HG02973 (cell line): ENCODE results near the gene COX17.
A peak's percentile ranks its signal among the peaks of the same experiment; 100 is the strongest.

Experiments
- ATAC-seq: cut with Tn5 transposase; IDR thresholded peaks from one replicate; pipeline ENCODE4 v1.9.1; 2021; ENCODE audit warnings: moderate library complexity; ENCODE audit not compliant: unreplicated experiment

COX17 gene

GRCh38 chr3:119647171-119647570 is 30.0 kb downstream of the COX17 start:
- no peak for ATAC-seq

DNA sequence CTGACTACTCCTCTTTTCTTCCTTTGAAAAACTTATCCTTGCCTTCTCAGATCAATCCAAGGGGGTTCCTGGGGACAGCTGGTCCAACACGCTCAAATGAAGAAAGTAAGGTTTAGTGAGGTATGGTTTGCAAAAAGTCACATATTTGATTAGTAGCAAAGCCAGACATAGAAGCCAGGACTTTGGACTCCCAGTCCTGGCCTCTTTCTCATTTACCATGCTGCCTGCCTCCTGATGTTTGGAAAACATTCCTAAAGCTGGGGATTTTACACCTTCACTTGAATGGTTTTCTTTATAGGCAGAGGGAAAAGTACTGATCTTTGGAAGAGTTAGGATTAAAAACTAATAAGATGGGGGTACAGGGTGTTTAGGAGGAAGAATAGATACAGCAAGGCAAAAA is 31.4 kb downstream of the COX17 start:
- no peak for ATAC-seq

DNA sequence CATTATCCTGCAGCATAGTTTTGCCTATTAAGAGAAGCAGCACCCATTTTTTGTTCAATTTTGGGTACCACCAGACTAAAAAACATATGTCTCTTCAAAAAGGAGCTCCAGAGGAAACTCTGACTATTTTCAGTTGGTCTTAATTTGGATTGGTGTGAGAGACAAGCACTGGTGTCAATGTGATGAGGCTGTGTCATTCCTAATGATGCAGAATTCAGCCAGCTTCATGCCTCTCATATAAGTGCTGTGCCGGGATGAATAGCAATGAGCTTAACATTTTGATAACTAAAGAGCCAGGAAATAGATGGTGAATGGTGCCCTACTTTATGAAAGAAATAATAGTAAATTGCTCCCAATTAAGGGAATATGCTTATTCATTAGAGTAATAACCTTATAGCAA is 32.7 kb downstream of the COX17 start:
- no peak for ATAC-seq

DNA sequence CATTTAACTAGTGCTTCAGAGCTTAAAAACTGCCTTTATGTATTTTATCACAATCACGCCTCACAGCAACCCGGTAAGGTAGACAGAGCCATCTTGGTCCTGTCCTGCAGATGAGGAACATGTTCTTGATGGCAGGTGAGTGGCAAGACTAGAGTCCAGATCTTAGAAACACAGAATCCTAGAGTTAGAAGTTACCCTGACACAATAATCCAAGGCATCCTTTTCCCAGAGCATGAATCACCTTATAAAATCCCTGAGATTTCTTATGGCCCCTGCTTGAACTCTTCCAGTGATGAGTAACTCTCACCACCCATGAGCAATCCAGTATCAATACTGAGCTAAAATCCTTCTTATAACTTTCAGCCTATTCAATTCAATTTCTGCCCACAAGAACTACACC is 33.7 kb downstream of the COX17 start:
- no peak for ATAC-seq

DNA sequence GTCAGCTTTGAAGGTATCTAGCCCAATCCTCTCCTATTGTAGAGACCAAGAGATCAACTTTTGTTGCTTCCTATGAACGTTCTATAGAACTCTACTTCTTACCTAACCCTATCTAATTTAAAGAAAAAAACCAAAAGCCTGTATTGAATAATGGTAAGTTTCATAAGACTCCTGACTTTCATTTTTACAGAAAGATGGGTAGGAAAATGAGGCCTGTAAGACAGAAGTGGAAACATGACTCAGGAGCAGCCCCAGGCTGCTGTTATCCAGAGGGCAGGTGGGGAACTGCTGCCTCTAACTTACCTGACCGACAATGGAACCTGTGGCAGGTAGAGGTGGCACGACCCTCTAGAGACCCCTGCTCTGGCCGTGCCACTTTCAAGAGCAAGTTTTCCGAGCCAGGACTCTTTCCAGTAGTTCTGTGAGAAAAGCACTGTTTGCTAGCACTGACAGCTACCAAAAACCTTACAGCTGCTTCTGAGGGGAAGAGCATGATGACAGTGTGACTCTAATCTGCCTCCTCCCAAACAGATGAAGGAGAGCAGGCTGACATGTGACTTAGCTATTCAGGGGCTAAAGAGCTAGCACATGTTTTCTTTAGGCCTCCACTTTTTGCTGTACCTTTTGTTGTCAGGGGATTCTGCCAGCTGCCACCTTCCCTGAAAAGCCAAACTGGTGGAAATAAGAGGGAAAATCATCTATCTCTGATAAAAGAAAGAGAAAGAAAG is 34.3 kb downstream of the COX17 start:
- ATAC-seq, result no peak

GRCh38 chr3:119641416-119641815 is 35.8 kb downstream of the COX17 start:
- ATAC-seq, result no peak

DNA sequence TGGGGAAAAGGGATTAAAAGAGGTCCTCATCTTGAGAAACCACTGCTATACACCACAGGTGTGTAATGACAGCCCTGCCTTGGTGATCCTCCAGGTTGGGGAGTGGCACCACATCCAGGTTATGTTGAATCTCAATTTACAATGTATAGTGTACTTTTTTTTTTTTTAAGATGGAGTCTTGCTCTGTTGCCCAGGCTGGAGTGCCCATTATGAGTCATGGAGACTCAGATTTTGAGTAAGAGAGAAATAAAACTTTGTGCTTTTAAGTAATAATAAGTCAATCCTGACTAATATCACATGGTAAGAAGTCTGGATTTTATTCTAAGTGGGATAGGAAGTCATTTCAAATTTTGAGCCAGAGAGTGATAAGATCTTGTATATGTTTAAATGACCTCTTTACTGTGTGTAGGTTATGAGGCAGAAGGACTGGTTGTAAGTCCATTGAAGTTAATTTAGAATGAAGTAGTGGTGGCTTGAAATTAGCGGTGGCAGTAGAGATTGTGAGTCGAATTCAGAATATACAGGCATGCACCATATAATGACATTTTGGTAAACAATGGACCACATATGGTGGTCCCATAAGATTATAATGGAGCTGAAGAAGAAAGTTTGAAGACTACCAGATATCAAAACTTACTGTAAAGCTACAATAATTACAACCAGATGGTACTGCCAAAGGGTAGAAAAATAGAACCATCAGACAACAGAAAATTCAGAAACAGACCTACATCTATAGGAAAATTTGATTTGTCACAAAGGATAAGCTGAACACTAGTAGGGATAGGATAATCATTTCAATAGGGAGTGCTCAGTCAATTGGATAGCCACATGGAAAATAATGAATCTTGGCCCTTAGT is 37.5 kb downstream of the COX17 start:
- ATAC-seq, result no peak

- ATAC-seq, result peak; percentile 25
Measured at GRCh38 chr3:119637679-119638477, 39.3 kb downstream of the COX17 start.

- no peak for ATAC-seq
Measured at GRCh38 chr3:119636891-119637611, 40.2 kb downstream of the COX17 start.

DNA sequence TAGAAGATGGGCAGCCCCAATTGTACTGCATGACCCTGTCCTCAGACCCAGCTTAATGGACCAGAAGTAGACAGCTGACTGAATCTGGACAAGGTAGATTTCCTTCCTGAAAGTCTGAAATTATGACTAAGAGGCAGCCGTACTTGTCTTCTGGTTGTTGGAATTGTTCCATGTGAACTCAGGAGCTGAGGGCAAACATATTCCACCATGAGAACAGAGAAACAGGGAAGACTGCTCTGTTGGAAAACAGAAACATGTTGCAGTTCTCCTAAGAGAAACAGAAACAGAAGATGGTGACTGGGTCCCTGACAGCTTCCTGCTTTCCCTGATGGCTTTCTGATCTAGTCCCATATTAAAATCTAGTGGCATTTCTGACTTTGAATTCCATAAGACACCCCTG is 41.0 kb downstream of the COX17 start:
- no peak for ATAC-seq

GRCh38 chr3:119635719-119636118 is 41.5 kb downstream of the COX17 start:
- ATAC-seq, result no peak

GRCh38 chr3:119632829-119633228 is 44.4 kb downstream of the COX17 start:
- ATAC-seq, result no peak

DNA sequence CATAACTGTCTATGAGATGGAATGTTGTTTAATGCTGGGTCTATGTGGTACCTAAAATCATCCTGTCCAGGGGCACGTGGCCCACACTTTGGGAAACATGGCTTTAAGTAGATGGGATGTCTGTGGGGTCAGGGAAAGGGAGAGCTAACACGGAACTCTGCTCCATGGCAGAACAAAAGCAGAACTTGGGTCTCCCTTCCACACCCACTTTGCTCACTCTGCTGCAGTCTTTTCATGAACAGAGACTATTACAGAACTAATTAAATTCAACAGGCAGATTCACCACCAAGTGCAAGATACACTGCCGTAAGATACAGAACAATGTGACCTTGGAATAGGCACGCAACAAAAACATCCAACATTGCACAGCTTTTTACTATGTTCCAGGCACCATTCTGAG is 45.0 kb downstream of the COX17 start:
- no peak for ATAC-seq

GRCh38 chr3:119631516-119631915 is 45.7 kb downstream of the COX17 start:
- ATAC-seq, result no peak

GRCh38 chr3:119630880-119631329 is 46.3 kb downstream of the COX17 start:
- ATAC-seq, result no peak

- ATAC-seq, result no peak
Measured at GRCh38 chr3:119630128-119630879, 46.9 kb downstream of the COX17 start.

GRCh38 chr3:119628816-119629445 is 48.3 kb downstream of the COX17 start:
- peak; percentile 36 for ATAC-seq

- peak; percentile 50 for ATAC-seq
Measured at GRCh38 chr3:119628390-119628789, 48.8 kb downstream of the COX17 start.

- ATAC-seq, result no peak
Measured at GRCh38 chr3:119627461-119627860, 49.7 kb downstream of the COX17 start.

DNA sequence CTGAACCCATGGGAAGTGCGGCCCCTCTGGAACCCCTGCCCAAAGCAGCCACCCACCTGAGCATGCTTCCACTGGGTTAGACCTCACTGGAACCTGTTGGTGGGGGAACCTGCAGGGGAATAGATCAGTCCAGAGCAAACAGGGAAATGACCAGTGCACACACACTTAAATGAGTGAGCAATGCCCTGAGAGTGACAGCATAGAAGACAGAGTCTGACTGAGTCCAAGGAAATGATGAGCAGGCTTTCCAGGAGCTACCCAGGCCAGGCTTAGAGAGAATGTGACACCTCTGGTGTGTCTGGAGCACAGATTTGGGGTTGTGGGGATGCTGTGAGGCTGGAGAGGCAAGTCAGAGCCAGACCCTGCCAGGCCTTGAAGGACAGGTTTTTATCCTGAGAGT is 51.0 kb downstream of the COX17 start:
- ATAC-seq, result no peak
